Hepatocyte (in vitro differentiated cells): ENCODE data around the gene HSPH1. TPM values are rescaled to one million over a fixed set of nuclear protein-coding genes. Genes with fewer than 3 reads are reported as not detected.

ENCODE experiments used
- DNase-seq: peaks from one replicate; pipeline ENCODE4 v3.0.0-alpha.2; 2016; ENCODE audit warnings: low spot score
- H2AFZ ChIP-seq: fragments of 200-600 bp; sonication (generic); 2 replicates; pipeline ENCODE4 v1.6.0; 2016; ENCODE audit warnings: antibody characterized with exemption, mild to moderate bottlenecking
- H3K27ac ChIP-seq: fragments of 200-600 bp; sonication (generic); 2 replicates; pipeline ENCODE4 v1.5.1; 2016; ENCODE audit warnings: mild to moderate bottlenecking
- H3K27me3 ChIP-seq: fragments of 200-600 bp; sonication (generic); 2 replicates; pipeline ENCODE4 v1.6.1; 2016
- H3K36me3 ChIP-seq: fragments of 200-600 bp; sonication (generic); replicated peaks from 2 replicates; pipeline ENCODE4 v1.5.1; 2016; ENCODE audit warnings: low read depth; ENCODE audit not compliant: insufficient read depth
- H3K4me1 ChIP-seq: fragments of 200-600 bp; sonication (generic); 2 replicates; pipeline ENCODE4 v1.5.1; 2016; ENCODE audit warnings: mild to moderate bottlenecking, moderate library complexity; ENCODE audit not compliant: insufficient read depth
- H3K4me2 ChIP-seq: fragments of 200-600 bp; sonication (generic); 2 replicates; pipeline ENCODE4 v1.6.0; 2016
- H3K4me3 ChIP-seq: fragments of 200-600 bp; sonication (generic); 2 replicates; pipeline ENCODE4 v1.5.1; 2016; ENCODE audit warnings: mild to moderate bottlenecking
- H3K79me2 ChIP-seq: fragments of 200-600 bp; sonication (generic); 2 replicates; pipeline ENCODE4 v1.6.0; 2017; ENCODE audit warnings: mild to moderate bottlenecking
- H3K9me2 ChIP-seq: fragments of 200-600 bp; sonication (generic); replicated peaks from 2 replicates; pipeline ENCODE4 v1.6.0; 2017; ENCODE audit warnings: mild to moderate bottlenecking; ENCODE audit not compliant: insufficient read depth
- H3K9me3 ChIP-seq: fragments of 200-600 bp; sonication (generic); 2 replicates; pipeline ENCODE4 v1.5.1; 2016; ENCODE audit warnings: low read depth, mild to moderate bottlenecking
- H4K20me1 ChIP-seq: fragments of 200-600 bp; sonication (generic); 2 replicates; pipeline ENCODE4 v1.6.0; 2016; ENCODE audit warnings: mild to moderate bottlenecking; ENCODE audit not compliant: insufficient read depth, poor library complexity, severe bottlenecking
- CTCF ChIP-seq: fragments of 200-600 bp; sonication (generic); IDR thresholded peaks from 2 replicates; pipeline ENCODE4 v1.5.1; 2016; ENCODE audit warnings: antibody characterized with exemption, mild to moderate bottlenecking; ENCODE audit not compliant: poor library complexity
- EZH2 ChIP-seq: fragments of 200-600 bp; sonication (generic); IDR thresholded peaks from 2 replicates; pipeline ENCODE4 v1.6.1; 2016; ENCODE audit warnings: antibody characterized with exemption, mild to moderate bottlenecking, borderline replicate concordance
- EZH2phosphoT487 ChIP-seq: fragments of 200-600 bp; sonication (generic); IDR thresholded peaks from one replicate; pipeline ENCODE4 v1.6.1; 2018; ENCODE audit warnings: antibody characterized with exemption, mild to moderate bottlenecking, low read depth, moderate library complexity; ENCODE audit not compliant: unreplicated experiment, severe bottlenecking
- whole genome bisulfite sequencing: methylation state at CpG from one replicate; pipeline ENCODE4 v1.1.6; 2016; ENCODE audit warnings: low lambda C conversion rate; ENCODE audit errors: missing lambda C conversion rate; 5-methylcytosine and 5-hydroxymethylcytosine counted together
- polyA plus RNA-seq: library from polyadenylated mRNA; unstranded; fragments of >200 nt; fragmentation: Nextera tagmentation; extraction: Ambion mirVana; gene quantifications from 2 replicates; pipeline ENCODE4 v1.2.1, GENCODE V29; 2016
- total RNA-seq: library from RNA; depleted of rRNA; stranded (reverse); fragments of >200 nt; gene quantifications from 2 replicates; pipeline ENCODE4 v1.2.3, GENCODE V29; 2014

Gene HSPH1
- total RNA-seq (74.2 and 80.9 TPM in 2 replicates), polyA plus RNA-seq (50.6 and 64.1 TPM in 2 replicates)

- Histone ChIP-seq H3K4me1 (peaks cover 13% of the 10 kb centered on the region), H3K27me3 (no peaks in the 10 kb centered on the region), H3K4me3 (peak within 1 kb of the TSS; percentile 50), H3K36me3 (no peaks in the 10 kb centered on the region), H3K4me2 (peak within 1 kb of the TSS; percentile 80), H3K27ac (peak within 1 kb of the TSS; percentile 88), H3K79me2 (peaks cover 40% of the 10 kb centered on the region), H3K9me3 (no peaks in the 10 kb centered on the region), H4K20me1 (peaks cover 20% of the 10 kb centered on the region), H3K9me2 (no peaks in the 10 kb centered on the region), H2AFZ (peak within 1 kb of the TSS; percentile 51)
- under 1% methylated on average over 49 of the region's 54 CpGs for WGBS
- DNase-seq, result peak; percentile 99
- peak; percentile 19 for TF ChIP-seq CTCF
- TF ChIP-seq EZH2, result no peak
Observed at GRCh38 chr13:31161557-31162150, at the start of gene HSPH1. TSS of gene HSPH1 (minus strand) at chr13:31161904. CDS start at chr13:31161582, 322 bp downstream.

- TF ChIP-seq EZH2, result no peak
- TF ChIP-seq CTCF, result no peak
- TF ChIP-seq EZH2phosphoT487, result no peak
- Histone ChIP-seq H3K4me1 (peaks cover 11% of the 10 kb centered on the region), H2AFZ (no peak overlapping the region), H3K4me2 (no peak overlapping the region), H4K20me1 (no peaks in the 10 kb centered on the region), H3K9me3 (no peaks in the 10 kb centered on the region), H3K79me2 (peaks cover 7% of the 10 kb centered on the region), H3K27ac (no peak overlapping the region), H3K9me2 (no peaks in the 10 kb centered on the region), H3K27me3 (no peaks in the 10 kb centered on the region), H3K36me3 (no peaks in the 10 kb centered on the region), H3K4me3 (no peak overlapping the region)
- DNase-seq, result no peak
- WGBS, result 67% methylated on average over 4 of the region's 4 CpGs
Observed at GRCh38 chr13:31209841-31210210, 48.1 kb upstream of the HSPH1 start.

GRCh38 chr13:31209172-31209840 lies 47.6 kb upstream of the HSPH1 start:
- H3K36me3 ChIP-seq, result no peaks in the 10 kb centered on the region
- TF ChIP-seq CTCF (no peak), EZH2phosphoT487 (no peak), EZH2 (no peak)
- H2AFZ ChIP-seq, result no peak overlapping the region
- H3K79me2 ChIP-seq, result peaks cover 7% of the 10 kb centered on the region
- no peaks in the 10 kb centered on the region for H4K20me1 ChIP-seq
- 51% methylated on average over 8 of the region's 8 CpGs for WGBS
- no peaks in the 10 kb centered on the region for H3K9me3 ChIP-seq
- peaks cover 11% of the 10 kb centered on the region for H3K4me1 ChIP-seq
- H3K4me2 ChIP-seq, result peak overlapping the region; percentile 32
- no peak overlapping the region for H3K4me3 ChIP-seq
- H3K27me3 ChIP-seq, result no peaks in the 10 kb centered on the region
- H3K27ac ChIP-seq, result no peak overlapping the region
- no peaks in the 10 kb centered on the region for H3K9me2 ChIP-seq
- peak; percentile 43 for DNase-seq
